HEK293T (cell line): ENCODE measurements around the gene IQSEC1.
A peak's percentile ranks its signal among the peaks of the same experiment; 100 is the strongest.

Experiments
- CTCF ChIA-PET: fragments of 350-600 bp; formaldehyde crosslinking; extraction: SDS; loops from one replicate; lab custom pipeline; 2021; ENCODE audit warnings: antibody characterized with exemption, inconsistent platforms; lab: Yijun Ruan, JAX
- POLR2A ChIA-PET: fragments of 350-600 bp; formaldehyde crosslinking; extraction: SDS; loops from one replicate; lab custom pipeline; 2020; ENCODE audit warnings: antibody characterized with exemption, inconsistent platforms; lab: Yijun Ruan, JAX
- DNase-seq: peaks from one replicate; pipeline ENCODE4 v3.0.0; 2012; ENCODE audit warnings: mixed read lengths; ENCODE audit errors: extremely low spot score
- ARNT ChIP-seq: fragments of 450-650 bp; IDR thresholded peaks from 2 replicates; pipeline ENCODE4 v1.6.1; 2017; ENCODE audit warnings: mild to moderate bottlenecking
- BHLHE40 ChIP-seq: fragments of 450-650 bp; IDR thresholded peaks from 2 replicates; pipeline ENCODE4 v1.6.1; 2016; ENCODE audit warnings: mild to moderate bottlenecking, moderate library complexity, borderline replicate concordance
- CTBP1 ChIP-seq: fragments of 450-650 bp; IDR thresholded peaks from 2 replicates; pipeline ENCODE4 v1.6.1; 2016; ENCODE audit warnings: borderline replicate concordance
- ELF4 ChIP-seq: fragments of 450-650 bp; IDR thresholded peaks from 2 replicates; pipeline ENCODE4 v1.6.1; 2017; ENCODE audit warnings: antibody characterized with exemption
- FOXA1 ChIP-seq: fragments of 450-650 bp; IDR thresholded peaks from 2 replicates; pipeline ENCODE4 v1.6.1; 2016; ENCODE audit warnings: mild to moderate bottlenecking
- FOXK2 ChIP-seq: fragments of 450-650 bp; IDR thresholded peaks from 2 replicates; pipeline ENCODE4 v1.6.1; 2016; ENCODE audit warnings: mild to moderate bottlenecking
- FOXM1 ChIP-seq: fragments of 450-650 bp; IDR thresholded peaks from 2 replicates; pipeline ENCODE4 v1.6.1; 2017; ENCODE audit warnings: mild to moderate bottlenecking, borderline replicate concordance
- HDGF ChIP-seq: fragments of 450-650 bp; IDR thresholded peaks from 2 replicates; pipeline ENCODE4 v1.6.1; 2017; ENCODE audit warnings: antibody characterized with exemption, borderline replicate concordance
- L3MBTL2 ChIP-seq: fragments of 450-650 bp; conservative IDR thresholded peaks from 2 replicates; pipeline ENCODE4 v1.6.1; 2016; ENCODE audit warnings: mild to moderate bottlenecking
- LEF1 ChIP-seq: fragments of 450-650 bp; IDR thresholded peaks from 2 replicates; pipeline ENCODE4 v1.6.1; 2017; ENCODE audit warnings: mild to moderate bottlenecking, borderline replicate concordance
- NFRKB ChIP-seq: fragments of 450-650 bp; IDR thresholded peaks from 2 replicates; pipeline ENCODE4 v1.6.1; 2016; ENCODE audit warnings: mild to moderate bottlenecking, moderate library complexity
- PKNOX1 ChIP-seq: fragments of 450-650 bp; IDR thresholded peaks from 2 replicates; pipeline ENCODE4 v1.6.1; 2016
- SP1 ChIP-seq: fragments of 450-650 bp; IDR thresholded peaks from 2 replicates; pipeline ENCODE4 v1.6.1; 2017
- SUZ12 ChIP-seq: fragments of 450-650 bp; IDR thresholded peaks from 2 replicates; pipeline ENCODE4 v1.6.1; 2016; ENCODE audit warnings: mild to moderate bottlenecking
- TARDBP ChIP-seq: fragments of 450-650 bp; IDR thresholded peaks from 2 replicates; pipeline ENCODE4 v1.6.1; 2016
- ZNF384 ChIP-seq: fragments of 450-650 bp; IDR thresholded peaks from 2 replicates; pipeline ENCODE4 v1.6.1; 2016

Gene IQSEC1

GRCh38 chr3:12986521-12986920, 86.7 kb downstream of the IQSEC1 start:
- CTCF ChIA-PET, result interaction anchor here (0.6 to 1.4 kb wide), 2 partner anchors 9 to 1217 kb away, joined by 3 read pairs; no protein-coding TSS in a partner anchor
- DNase-seq, result no peak
- POLR2A ChIA-PET, result interaction anchor here (0.6 kb wide), 1 partner anchor 19 kb away, joined by 3 read pairs; no protein-coding TSS in a partner anchor
- TF ChIP-seq FOXM1 (no peak), SP1 (no peak), HDGF (no peak), CTBP1 (no peak), NFRKB (no peak), ARNT (no peak), LEF1 (no peak)

GRCh38 chr3:12986031-12986430, 87.2 kb downstream of the IQSEC1 start:
- TF ChIP-seq FOXK2, result no peak
- TF ChIP-seq ZNF384, result no peak
- no peak for TF ChIP-seq FOXM1
- no peak for TF ChIP-seq ELF4
- TF ChIP-seq CTBP1, result no peak
- TF ChIP-seq ARNT, result no peak
- TF ChIP-seq SP1, result no peak
- TF ChIP-seq LEF1, result no peak
- no peak for TF ChIP-seq SUZ12
- TF ChIP-seq L3MBTL2, result no peak
- no peak for TF ChIP-seq BHLHE40
- no peak for TF ChIP-seq HDGF
- TF ChIP-seq NFRKB, result no peak
- no peak for TF ChIP-seq TARDBP
- TF ChIP-seq PKNOX1, result no peak
- no peak for TF ChIP-seq FOXA1
- POLR2A ChIA-PET, result no interaction called here
- CTCF ChIA-PET, result interaction anchor here (1.4 kb wide), 1 partner anchor 9 kb away, joined by 3 read pairs; no protein-coding TSS in a partner anchor
- DNase-seq, result no peak

- CTCF ChIA-PET, result interaction anchor here (0.9 to 1.4 kb wide), 3 partner anchors 10 to 15 kb away, joined by 3 to 6 read pairs (median 4); no protein-coding TSS in a partner anchor
- DNase-seq, result no peak
- POLR2A ChIA-PET, result no interaction called here
- TF ChIP-seq ARNT (no peak), FOXM1 (no peak), PKNOX1 (no peak), SUZ12 (no peak), FOXK2 (no peak), BHLHE40 (no peak), FOXA1 (no peak), ELF4 (no peak), HDGF (no peak), LEF1 (no peak), NFRKB (no peak)
Observed at GRCh38 chr3:12985148-12985547, 88.1 kb downstream of the IQSEC1 start.

- no peak for TF ChIP-seq ARNT
- TF ChIP-seq ZNF384, result peak; percentile 66; the same call in 1 of the 2 replicates
- ChIA-PET POLR2A (no interaction called here), CTCF (interaction anchor here (0.6 to 3.3 kb wide), 15 partner anchors 9 to 1311 kb away, joined by 3 to 11 read pairs (median 4); no protein-coding TSS in a partner anchor)
- DNase-seq, result peak; percentile 69
Observed at GRCh38 chr3:12984023-12984823, 89.0 kb downstream of the IQSEC1 start.

- DNase-seq, result no peak
- ChIA-PET CTCF (interaction anchor here (0.9 to 3.3 kb wide), 6 partner anchors 10 to 92 kb away, joined by 3 to 11 read pairs (median 6); no protein-coding TSS in a partner anchor), POLR2A (no interaction called here)
- TF ChIP-seq BHLHE40 (no peak), PKNOX1 (no peak), TARDBP (no peak), ARNT (no peak), SP1 (no peak), HDGF (no peak), LEF1 (no peak), SUZ12 (no peak), FOXK2 (no peak), L3MBTL2 (no peak), CTBP1 (no peak), ELF4 (no peak), ZNF384 (no peak)
Observed at GRCh38 chr3:12983319-12983718, 89.9 kb downstream of the IQSEC1 start.

- TF ChIP-seq L3MBTL2, result no peak
- no peak for TF ChIP-seq HDGF
- TF ChIP-seq SUZ12, result no peak
- TF ChIP-seq SP1, result no peak
- no peak for TF ChIP-seq FOXM1
- no peak for TF ChIP-seq LEF1
- TF ChIP-seq FOXA1, result no peak
- CTCF ChIA-PET, result interaction anchor here (1.5 to 3.3 kb wide), 2 partner anchors 12 to 91 kb away, joined by 3 to 11 read pairs; no protein-coding TSS in a partner anchor
- POLR2A ChIA-PET, result no interaction called here
- no peak for DNase-seq
Observed at GRCh38 chr3:12982619-12983101, 90.6 kb downstream of the IQSEC1 start.
